Transverse colon (tissue), 4 donors: ENCODE results near the gene CKB.

Experiments used
- CTCF ChIP-seq, 5 experiments: fragments of 200-600 bp in 3 of 5; fragments of 450-650 bp in 2 of 5; sonication (generic) in 3 of 5; IDR thresholded peaks; 1 replicate in 2 of 5; 2 replicates in 3 of 5; pipeline ENCODE4 v1.5.1; 2016 to 2017; ENCODE audit warnings: antibody characterized with exemption in 5 of 5, inconsistent platforms in 3 of 5, mild to moderate bottlenecking in 2 of 5, moderate library complexity in 1 of 5
- EP300 ChIP-seq: sonication (generic); formaldehyde crosslinking; IDR thresholded peaks from one replicate; pipeline ENCODE4 v1.6.1; 2017; ENCODE audit warnings: antibody characterized with exemption, low read depth
- POLR2A ChIP-seq: fragments of 450-650 bp; IDR thresholded peaks from one replicate; pipeline ENCODE4 v1.6.1; 2016; ENCODE audit warnings: antibody characterized with exemption, mild to moderate bottlenecking, moderate library complexity
- POLR2AphosphoS5 ChIP-seq, 3 donors: sonication (generic); formaldehyde crosslinking; IDR thresholded peaks; one replicate each; pipeline ENCODE4 v1.6.1; 2016; ENCODE audit warnings: antibody characterized with exemption in 3 of 3

GRCh38 chr14:103548463-103549351, 26.1 kb upstream of the CKB start:
- TF ChIP-seq POLR2A (no peak), CTCF (IDR thresholded peaks at IDR 0.05) (no peak), POLR2AphosphoS5 (IDR thresholded peaks at IDR 0.05) (no peak), EP300 (no peak)
